Liver (tissue), 9 donors: ENCODE measurements around the gene FAXDC2. TPM values are rescaled to one million over a fixed set of nuclear protein-coding genes. Genes with fewer than 3 reads are reported as not detected.
A peak's percentile ranks its signal among the peaks of the same experiment; 100 is the strongest.

ENCODE experiments used
- DNase-seq: peaks from one replicate; pipeline ENCODE4 v3.0.0-alpha.2; 2017; ENCODE audit warnings: low spot score
- H3K27ac ChIP-seq, 2 donors: one replicate each; pipeline ENCODE4 v1.7.0; 2013; ENCODE audit warnings: inconsistent platforms in 2 of 2, low read length in 2 of 2, control low read depth in 1 of 2, low read depth in 1 of 2, mild to moderate bottlenecking in 1 of 2
- H3K27me3 ChIP-seq, 4 donors: one replicate each; pipeline versions ENCODE4 v1.6.1 to v1.7.0; 2013; ENCODE audit warnings: low read length in 3 of 4, inconsistent platforms in 1 of 4, mild to moderate bottlenecking in 1 of 4, moderate library complexity in 1 of 4; ENCODE audit not compliant: control insufficient read depth in 4 of 4, insufficient read depth in 4 of 4
- H3K36me3 ChIP-seq, 4 donors: one replicate each; pipeline versions ENCODE4 v1.6.1 to v1.7.0; 2013; ENCODE audit warnings: low read length in 3 of 4, mild to moderate bottlenecking in 3 of 4, low read depth in 1 of 4, moderate library complexity in 1 of 4; ENCODE audit not compliant: control insufficient read depth in 4 of 4, insufficient read depth in 3 of 4
- H3K4me1 ChIP-seq, 4 donors: one replicate each; pipeline versions ENCODE4 v1.6.1 to v1.7.0; 2013; ENCODE audit warnings: low read length in 3 of 4, mild to moderate bottlenecking in 3 of 4, moderate library complexity in 1 of 4; ENCODE audit not compliant: control insufficient read depth in 4 of 4, insufficient read depth in 4 of 4
- H3K4me3 ChIP-seq, 3 donors: one replicate each; pipeline versions ENCODE4 v1.6.1 to v1.7.0; 2013; ENCODE audit warnings: low read length in 3 of 3, control low read depth in 1 of 3, low read depth in 1 of 3, mild to moderate bottlenecking in 1 of 3
- H3K9ac ChIP-seq, 2 donors: one replicate each; pipeline ENCODE4 v1.7.0; 2013; ENCODE audit warnings: low read length in 2 of 2, mild to moderate bottlenecking in 2 of 2, moderate library complexity in 2 of 2, control low read depth in 1 of 2, low read depth in 1 of 2
- H3K9me3 ChIP-seq, 4 donors: one replicate each; pipeline versions ENCODE4 v1.6.1 to v1.7.0; 2013; ENCODE audit warnings: low read length in 3 of 4; ENCODE audit not compliant: control insufficient read depth in 4 of 4
- ATF3 ChIP-seq: IDR thresholded peaks from 2 replicates; pipeline ENCODE4 v1.6.1; 2016; ENCODE audit warnings: antibody characterized with exemption
- CTCF ChIP-seq: fragments of 150-350 bp; IDR thresholded peaks from 2 replicates; pipeline ENCODE4 v1.5.1; 2017; ENCODE audit warnings: improper control_type of control experiment, low read depth, low read length; ENCODE audit not compliant: missing input control
- FOXA1 ChIP-seq: IDR thresholded peaks from 2 replicates; pipeline ENCODE4 v1.6.1; 2016; ENCODE audit warnings: antibody characterized with exemption
- GABPA ChIP-seq, 2 donors: IDR thresholded peaks in 1 of 2; conservative IDR thresholded peaks in 1 of 2; 2 replicates each; pipeline ENCODE4 v1.6.1; 2016; ENCODE audit warnings: antibody characterized with exemption in 2 of 2, mild to moderate bottlenecking in 1 of 2, moderate library complexity in 1 of 2
- HNF4A ChIP-seq, 2 donors: conservative IDR thresholded peaks; 2 replicates each; pipeline ENCODE4 v1.6.1; 2016; ENCODE audit warnings: antibody characterized with exemption in 2 of 2, mild to moderate bottlenecking in 2 of 2
- HNF4G ChIP-seq: IDR thresholded peaks from 2 replicates; pipeline ENCODE4 v1.6.1; 2016; ENCODE audit warnings: antibody characterized with exemption
- JUND ChIP-seq, 2 donors: IDR thresholded peaks; 2 replicates each; pipeline ENCODE4 v1.6.1; 2016; ENCODE audit warnings: antibody characterized with exemption in 2 of 2
- MAX ChIP-seq: IDR thresholded peaks from 2 replicates; pipeline ENCODE4 v1.6.1; 2016; ENCODE audit warnings: antibody characterized with exemption
- NR2F2 ChIP-seq: IDR thresholded peaks from 2 replicates; pipeline ENCODE4 v1.6.1; 2016; ENCODE audit warnings: antibody characterized with exemption
- REST ChIP-seq: IDR thresholded peaks from 2 replicates; pipeline ENCODE4 v1.6.1; 2016; ENCODE audit warnings: antibody characterized with exemption, mild to moderate bottlenecking
- RXRA ChIP-seq, 2 donors: IDR thresholded peaks; 2 replicates each; pipeline ENCODE4 v1.6.1; 2017 to 2018; ENCODE audit warnings: antibody characterized with exemption in 2 of 2, mild to moderate bottlenecking in 1 of 2
- SP1 ChIP-seq: IDR thresholded peaks from 2 replicates; pipeline ENCODE4 v1.6.1; 2018; ENCODE audit warnings: antibody characterized with exemption, mild to moderate bottlenecking
- YY1 ChIP-seq: IDR thresholded peaks from 2 replicates; pipeline ENCODE4 v1.6.1; 2016; ENCODE audit warnings: antibody characterized with exemption, mild to moderate bottlenecking
- ZBTB33 ChIP-seq: IDR thresholded peaks from 2 replicates; pipeline ENCODE4 v1.6.1; 2016; ENCODE audit warnings: antibody characterized with exemption
- WGBS: extraction: QIAGEN DNeasy Blood & Tissue Kit; methylation state at CpG from one replicate; pipeline ENCODE4 v1.1.7; 2013; 5-methylcytosine and 5-hydroxymethylcytosine counted together
- polyA plus RNA-seq, 2 donors: library from polyadenylated mRNA; stranded (reverse) in 1 of 2; unstranded in 1 of 2; fragments of 200-250 nt in 1 of 2; fragments of >200 nt in 1 of 2; fragmentation: Nextera tagmentation in 1 of 2; extraction: Ambion mirVana in 1 of 2; gene quantifications; one replicate each; pipeline versions ENCODE4 v1.2.1 to v1.2.3, GENCODE V29; 2013 to 2015
- total RNA-seq, 2 donors: library from RNA; depleted of rRNA; stranded (reverse); fragments of >200 nt; gene quantifications; one replicate each; pipeline ENCODE4 v1.2.3, GENCODE V29; 2014
- donor health status: healthy.
- donor health status: healthy.
- donor health status: healthy.
- donor health status: healthy.
- donor health status: healthy.

FAXDC2 gene
- total and polyA plus RNA-seq, 4 donors: 27.5 to 110 (median 64.5) TPM

- Histone ChIP-seq H3K27me3 (no peaks in the 10 kb centered on the region), H3K4me1 (peaks cover 0 to 19% (median 13%) of the 10 kb centered on the region in 4 donors), H3K27ac (no peak overlapping the region), H3K36me3 (no peaks in the 10 kb centered on the region), H3K9ac (no peak overlapping the region), H3K4me3 (no peak overlapping the region), H3K9me3 (no peaks in the 10 kb centered on the region)
- DNase-seq: no peak
- TF ChIP-seq SP1 (no peak), FOXA1 (no peak)
- WGBS: 86% methylated on average over 3 of the region's 3 CpGs
Observed at GRCh38 chr5:154851351-154851750, 948 bp upstream of the FAXDC2 start.

GRCh38 chr5:154849791-154850201, 607 bp downstream of the FAXDC2 start:
- TF ChIP-seq GABPA (IDR thresholded peaks at IDR 0.05 in 1 of 2, conservative IDR thresholded peaks at IDR 0.05 in 1 of 2) (no peak), HNF4A (conservative IDR thresholded peaks at IDR 0.05) (no peak), RXRA (IDR thresholded peaks at IDR 0.05) (no peak), MAX (no peak), ZBTB33 (no peak), ATF3 (no peak), CTCF (no peak), HNF4G (no peak), REST (no peak), JUND (IDR thresholded peaks at IDR 0.05) (no peak), SP1 (no peak), YY1 (no peak), NR2F2 (no peak)
- Histone ChIP-seq H3K4me1 (peaks cover 0 to 17% (median 13%) of the 10 kb centered on the region in 4 donors), H3K27ac (peak overlapping the region; percentile 70 to 81), H3K27me3 (no peaks in the 10 kb centered on the region), H3K36me3 (no peaks in the 10 kb centered on the region), H3K9ac (peak overlapping the region; percentile 62 to 89), H3K4me3 (peak overlapping the region in 2 of 3 donors; percentile 37 to 50), H3K9me3 (no peaks in the 10 kb centered on the region)
- no peak for DNase-seq
- 20% methylated on average over 2 of the region's 2 CpGs for WGBS
